ENCODE results near the gene THADA. TPM values are rescaled to one million over a fixed set of nuclear protein-coding genes. Genes with fewer than 3 reads are reported as not detected.
"Not testable (repeated sequence)": the region's sequence is repeated elsewhere in the genome, so short reads cannot be mapped to it uniquely, and the experiment has no call there.

The THADA gene
- total RNA-seq, 1 experiment from 2014 or later: 14.1 TPM

DNA sequence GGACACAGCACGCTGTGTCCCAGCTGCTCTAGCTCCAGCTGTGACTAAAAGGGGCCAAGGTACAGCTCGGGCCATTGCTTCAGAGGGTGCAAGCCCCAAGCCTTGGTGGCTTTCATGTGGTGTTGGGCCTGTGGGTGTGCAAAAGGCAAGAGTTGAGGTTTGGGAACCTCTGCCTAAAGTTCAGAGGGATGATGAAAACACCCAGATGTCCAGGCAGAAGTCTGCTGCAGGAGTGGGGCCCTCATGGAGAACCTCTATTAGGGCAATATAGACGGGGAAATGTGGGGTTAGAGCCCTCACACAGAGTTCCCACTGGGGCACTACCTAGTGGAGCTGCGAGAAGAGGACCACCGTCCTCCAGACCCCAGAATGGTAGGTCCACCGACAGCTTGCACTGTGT is 311.5 kb downstream of the THADA start:
- not testable (repeated sequence) for H3K27me3 ChIP-seq (replicated peaks); H3K4me1 ChIP-seq (replicated peaks); DNase-seq (ENCODE audit: low read depth in 1 of 2, low spot score in 2 of 2); H3K4me3 ChIP-seq; H3K27ac ChIP-seq
- peaks cover 40% of the 10 kb centered on the region for H3K36me3 ChIP-seq
- H3K9me3 ChIP-seq (replicated peaks): peaks cover 11% of the 10 kb centered on the region

DNA sequence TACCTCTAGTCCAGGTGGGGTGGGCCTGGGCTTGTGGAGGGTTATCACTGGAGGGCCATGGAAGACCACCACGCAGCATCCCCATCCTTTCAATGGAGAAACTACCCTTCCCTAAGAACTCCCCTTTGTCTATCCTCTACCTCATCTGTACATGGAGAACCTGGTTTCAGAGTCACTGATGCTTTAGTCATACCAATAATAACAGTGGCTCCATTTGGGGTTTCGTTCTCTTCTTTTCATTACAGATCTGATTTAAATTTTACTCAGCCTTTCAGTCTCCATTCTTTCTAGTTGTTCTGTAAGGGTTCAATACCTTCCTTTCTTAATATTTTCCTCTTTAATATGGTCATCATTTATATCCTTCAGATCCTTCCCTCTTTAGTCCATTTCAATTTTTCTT is 314.8 kb downstream of the THADA start:
- H3K27ac ChIP-seq: no peak overlapping the region
- peaks cover 35% of the 10 kb centered on the region for H3K36me3 ChIP-seq
- H3K9me3 ChIP-seq (replicated peaks): peaks cover 11% of the 10 kb centered on the region
- no peak overlapping the region for H3K4me3 ChIP-seq
- peaks cover 9% of the 10 kb centered on the region for H3K4me1 ChIP-seq (replicated peaks)
- no peaks in the 10 kb centered on the region for H3K27me3 ChIP-seq (replicated peaks)
- no peak for DNase-seq (ENCODE audit: low read depth in 1 of 2, low spot score in 2 of 2)

DNA sequence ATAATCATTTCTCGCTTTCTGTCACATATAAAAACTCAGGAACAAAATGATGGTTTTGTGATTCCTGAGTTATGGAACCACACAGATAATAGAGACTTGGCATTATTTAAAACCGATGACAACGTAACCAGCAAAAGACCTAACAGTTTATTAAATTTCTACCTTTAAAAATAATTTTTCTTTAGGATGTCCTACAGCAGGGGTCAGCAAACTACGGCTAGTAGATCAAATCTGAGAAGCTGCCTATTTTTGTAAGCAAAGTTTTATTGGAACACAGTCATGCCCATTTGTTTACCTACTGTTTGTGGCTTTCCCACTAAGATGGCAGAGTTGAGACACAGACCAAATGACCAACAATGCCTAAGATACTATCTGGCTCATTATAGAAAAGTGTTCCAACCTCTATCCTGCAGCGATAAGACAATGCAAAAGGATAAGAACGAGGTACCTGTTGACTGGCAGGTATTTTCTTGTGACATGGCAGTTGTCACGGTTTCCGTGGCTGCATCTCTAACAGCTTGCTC is 316.5 kb downstream of the THADA start:
- peaks cover 11% of the 10 kb centered on the region for H3K9me3 ChIP-seq (replicated peaks)
- H3K4me1 ChIP-seq (replicated peaks): peaks cover 9% of the 10 kb centered on the region
- no peak overlapping the region for H3K27ac ChIP-seq
- DNase-seq (ENCODE audit: low read depth in 1 of 2, low spot score in 2 of 2): no peak
- no peak overlapping the region for H3K4me3 ChIP-seq
- no peaks in the 10 kb centered on the region for H3K27me3 ChIP-seq (replicated peaks)
- peaks cover 19% of the 10 kb centered on the region for H3K36me3 ChIP-seq

DNA sequence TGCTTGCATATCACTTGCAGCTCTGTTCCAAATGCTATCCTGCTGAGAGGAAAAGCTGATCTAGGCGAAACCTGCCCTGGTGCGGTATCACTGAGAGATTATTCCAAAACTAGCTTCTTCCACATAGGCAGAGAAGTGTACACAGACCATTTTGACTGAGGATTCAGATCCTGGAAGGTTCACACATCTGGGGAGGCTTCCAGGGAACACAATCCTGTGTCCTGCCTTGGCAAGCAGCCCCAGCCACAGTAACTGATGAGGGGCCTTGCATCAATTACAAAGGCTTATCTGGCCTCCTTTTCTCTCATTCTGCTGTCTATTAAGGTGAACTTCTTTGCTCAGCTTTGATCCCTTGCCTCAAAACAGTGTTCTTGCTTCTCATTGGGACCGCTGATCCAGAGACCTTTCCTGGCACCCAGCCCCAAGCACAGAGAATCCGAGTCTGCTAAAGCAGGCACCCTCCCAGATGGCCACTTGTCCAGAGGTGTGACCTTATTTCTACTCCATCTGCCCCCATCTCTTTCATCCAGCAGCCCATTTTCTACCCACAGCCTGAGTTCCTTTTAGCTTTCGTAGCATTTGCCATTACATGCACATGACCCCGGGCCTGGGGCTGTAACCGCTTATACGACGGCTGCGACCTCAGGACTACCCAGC is 317.1 kb downstream of the THADA start:
- H3K27ac ChIP-seq: no peak overlapping the region
- H3K4me3 ChIP-seq: no peak overlapping the region
- no peaks in the 10 kb centered on the region for H3K27me3 ChIP-seq (replicated peaks)
- peaks cover 16% of the 10 kb centered on the region for H3K4me1 ChIP-seq (replicated peaks)
- no peak for DNase-seq (ENCODE audit: low read depth in 1 of 2, low spot score in 2 of 2)
- peaks cover 4% of the 10 kb centered on the region for H3K9me3 ChIP-seq (replicated peaks)
- H3K36me3 ChIP-seq: peaks cover 12% of the 10 kb centered on the region

DNA sequence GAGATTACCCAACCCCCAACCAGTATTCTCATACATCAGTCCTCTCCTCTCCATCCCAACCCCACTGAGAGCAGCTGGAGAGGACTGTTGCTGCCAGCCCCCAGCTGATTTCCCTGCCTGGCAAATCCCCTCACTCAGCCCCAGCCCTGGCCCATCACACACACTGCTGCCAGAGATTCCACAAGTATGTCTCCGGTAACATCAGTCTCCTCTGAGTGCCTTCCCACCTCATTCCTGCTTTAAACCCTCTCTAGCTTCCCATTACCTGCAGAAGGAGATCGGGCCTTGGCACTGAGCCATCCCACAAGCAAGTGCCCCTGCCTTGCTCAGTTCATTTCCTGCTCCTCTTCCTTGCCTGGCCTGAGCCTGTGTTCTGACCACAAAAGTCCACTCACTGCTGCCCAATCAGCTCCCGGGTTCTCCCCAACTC is 318.9 kb downstream of the THADA start:
- Histone ChIP-seq H3K4me1 (replicated peaks) (peaks cover 21% of the 10 kb centered on the region), H3K27ac (no peak overlapping the region), H3K36me3 (peaks cover 3% of the 10 kb centered on the region), H3K9me3 (replicated peaks) (no peaks in the 10 kb centered on the region), H3K4me3 (no peak overlapping the region), H3K27me3 (replicated peaks) (no peaks in the 10 kb centered on the region)
- no peak for DNase-seq (ENCODE audit: low read depth in 1 of 2, low spot score in 2 of 2)

DNA sequence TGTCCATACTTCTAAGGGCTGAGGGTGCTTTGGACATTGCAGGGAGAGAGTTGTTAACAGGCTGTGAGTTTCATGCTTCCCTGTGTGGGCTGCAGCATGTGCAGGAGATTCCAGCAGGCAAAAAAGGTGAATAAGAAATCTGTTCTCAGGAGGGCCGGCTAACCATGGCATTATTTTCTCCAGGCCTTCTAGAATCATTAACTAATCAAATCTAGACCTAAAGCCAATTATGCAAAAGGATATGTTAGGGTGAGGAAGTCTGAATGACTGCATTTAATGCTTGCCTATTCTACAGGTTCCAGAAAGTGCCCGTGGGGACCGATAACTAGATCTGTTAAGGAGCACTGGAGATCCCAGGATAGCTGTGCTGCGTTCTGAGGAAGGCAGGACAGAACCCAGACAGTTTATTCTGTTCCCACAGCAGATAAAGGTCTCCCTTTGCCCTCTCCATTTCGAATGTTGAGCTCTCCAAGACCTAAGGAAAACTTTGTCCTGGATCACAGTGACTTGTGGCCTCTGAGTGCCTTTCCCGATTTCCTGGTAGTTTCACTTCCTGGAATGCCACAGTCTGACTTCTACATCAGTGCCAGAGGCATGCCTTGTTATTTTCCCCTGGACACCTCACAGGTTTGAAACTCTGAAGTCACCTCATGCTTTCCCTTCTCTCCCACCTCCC is 319.4 kb downstream of the THADA start:
- no peaks in the 10 kb centered on the region for H3K27me3 ChIP-seq (replicated peaks)
- H3K27ac ChIP-seq: no peak overlapping the region
- H3K9me3 ChIP-seq (replicated peaks): no peaks in the 10 kb centered on the region
- no peak overlapping the region for H3K4me3 ChIP-seq
- H3K4me1 ChIP-seq (replicated peaks): peaks cover 21% of the 10 kb centered on the region
- no peaks in the 10 kb centered on the region; the same call in 1 of the 2 replicates for H3K36me3 ChIP-seq
- no peak for DNase-seq (ENCODE audit: low read depth in 1 of 2, low spot score in 2 of 2)

DNA sequence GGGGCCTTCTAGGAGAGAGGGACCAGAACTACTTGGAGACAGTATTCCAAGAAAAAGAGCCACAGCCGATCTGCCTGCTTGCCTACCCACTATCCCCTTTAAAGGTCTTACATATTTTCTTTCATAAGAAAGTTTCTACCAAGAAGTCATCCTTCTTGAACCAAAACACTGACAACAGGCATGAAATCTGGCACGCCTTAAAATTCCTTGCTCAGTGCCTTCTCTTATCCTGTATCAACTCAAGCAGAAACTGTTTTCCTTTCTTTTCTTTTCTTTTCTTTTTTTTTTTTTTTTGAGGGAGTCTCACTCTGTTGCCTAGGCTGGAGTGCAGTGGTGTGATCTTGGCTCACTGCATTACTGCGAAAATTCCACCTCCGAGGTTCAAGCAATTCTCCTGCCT is 321.1 kb downstream of the THADA start:
- no peak for DNase-seq (ENCODE audit: low read depth in 1 of 2, low spot score in 2 of 2)
- Histone ChIP-seq H3K4me3 (no peak overlapping the region), H3K36me3 (peaks cover 5% of the 10 kb centered on the region; the same call in 1 of the 2 replicates), H3K4me1 (replicated peaks) (peaks cover 26% of the 10 kb centered on the region), H3K27ac (no peak overlapping the region), H3K9me3 (replicated peaks) (no peaks in the 10 kb centered on the region), H3K27me3 (replicated peaks) (no peaks in the 10 kb centered on the region)

DNA sequence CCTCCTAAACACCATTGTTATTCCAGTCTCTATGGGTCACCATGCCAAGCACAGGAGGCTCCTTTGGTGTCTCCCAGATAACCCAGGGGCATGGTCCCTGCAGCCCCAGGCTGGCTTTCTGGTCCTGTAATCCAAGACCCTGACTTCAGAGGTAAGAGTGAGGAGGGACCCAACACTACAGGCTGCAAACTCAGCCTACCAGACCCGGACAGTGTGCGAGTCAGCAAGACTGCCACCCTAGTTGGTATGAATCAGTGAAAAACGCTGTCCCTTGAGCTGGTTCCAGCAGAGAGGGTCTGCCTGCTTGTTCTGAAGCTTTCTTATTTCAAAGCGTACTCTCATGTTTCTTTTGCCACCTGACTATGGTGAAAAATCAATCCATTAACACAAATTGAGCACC is 321.8 kb downstream of the THADA start:
- DNase-seq (ENCODE audit: low read depth in 1 of 2, low spot score in 2 of 2): no peak
- no peak overlapping the region for H3K4me3 ChIP-seq
- H3K27ac ChIP-seq: no peak overlapping the region
- H3K4me1 ChIP-seq (replicated peaks): peaks cover 33% of the 10 kb centered on the region
- no peaks in the 10 kb centered on the region for H3K27me3 ChIP-seq (replicated peaks)
- H3K36me3 ChIP-seq: peaks cover 5% of the 10 kb centered on the region; the same call in 1 of the 2 replicates
- H3K9me3 ChIP-seq (replicated peaks): no peaks in the 10 kb centered on the region

DNA sequence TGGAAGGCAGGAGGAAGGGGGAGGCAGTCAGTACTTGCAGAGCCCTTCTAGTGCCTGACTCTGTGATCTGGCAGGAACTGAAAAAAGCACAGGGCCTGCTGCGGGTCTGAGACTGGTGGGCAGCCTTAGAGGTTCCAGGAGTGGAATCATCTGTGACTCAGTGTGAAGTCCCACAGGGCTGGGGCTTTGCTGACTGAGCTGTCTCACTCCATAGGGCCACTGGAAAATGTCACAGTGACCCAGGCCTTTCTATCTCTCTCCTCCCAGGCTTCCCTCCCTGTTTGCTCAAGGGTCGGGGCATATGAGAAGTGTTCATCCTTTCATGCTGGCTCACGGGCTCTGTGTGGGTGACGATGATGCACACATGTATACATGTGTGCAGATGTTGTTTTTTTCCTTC is 322.3 kb downstream of the THADA start:
- Histone ChIP-seq H3K9me3 (replicated peaks) (no peaks in the 10 kb centered on the region), H3K4me1 (replicated peaks) (peaks cover 38% of the 10 kb centered on the region), H3K36me3 (peaks cover 5% of the 10 kb centered on the region; the same call in 1 of the 2 replicates), H3K27ac (no peak overlapping the region), H3K4me3 (no peak overlapping the region), H3K27me3 (replicated peaks) (no peaks in the 10 kb centered on the region)
- peak in 1 of 2 experiments; percentile 46 for DNase-seq (ENCODE audit: low read depth in 1 of 2, low spot score in 2 of 2)

DNA sequence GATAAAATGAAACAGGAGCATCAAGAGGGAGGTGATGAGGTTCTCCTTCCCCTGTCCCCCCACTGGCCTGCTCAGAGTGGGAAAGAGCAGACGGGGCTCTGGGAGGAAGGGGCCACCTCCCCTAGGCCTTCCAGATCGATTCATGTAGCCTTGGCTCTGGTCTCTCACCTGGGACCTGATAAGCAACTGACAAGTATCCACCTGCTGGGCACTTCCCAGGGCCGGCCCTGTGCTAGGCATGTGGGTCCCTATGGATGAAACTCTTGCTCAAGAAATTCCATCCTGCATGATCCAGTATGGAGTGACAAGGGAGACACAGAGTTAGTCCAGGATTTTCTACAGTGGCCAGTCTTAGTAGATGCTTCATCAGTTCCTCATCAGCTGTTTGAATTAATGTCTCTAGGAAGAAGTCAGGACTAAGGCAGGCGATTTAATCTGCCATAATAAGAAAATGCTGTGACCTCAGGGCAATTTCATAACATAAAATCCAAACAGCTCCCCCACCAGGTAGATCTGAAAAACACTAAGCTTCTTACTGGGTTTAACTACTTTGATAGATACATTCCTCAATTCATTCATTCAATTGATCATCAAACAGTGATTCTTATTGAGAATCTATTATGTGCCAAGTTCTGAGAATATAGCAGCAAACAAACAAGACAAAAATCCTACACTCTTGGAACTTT is 324.8 kb downstream of the THADA start:
- Histone ChIP-seq H3K4me1 (replicated peaks) (peaks cover 42% of the 10 kb centered on the region), H3K27ac (no peak overlapping the region), H3K4me3 (no peak overlapping the region), H3K27me3 (replicated peaks) (no peaks in the 10 kb centered on the region), H3K9me3 (replicated peaks) (no peaks in the 10 kb centered on the region), H3K36me3 (peaks cover 5% of the 10 kb centered on the region; the same call in 1 of the 2 replicates)
- DNase-seq (ENCODE audit: low read depth in 1 of 2, low spot score in 2 of 2): no peak

DNA sequence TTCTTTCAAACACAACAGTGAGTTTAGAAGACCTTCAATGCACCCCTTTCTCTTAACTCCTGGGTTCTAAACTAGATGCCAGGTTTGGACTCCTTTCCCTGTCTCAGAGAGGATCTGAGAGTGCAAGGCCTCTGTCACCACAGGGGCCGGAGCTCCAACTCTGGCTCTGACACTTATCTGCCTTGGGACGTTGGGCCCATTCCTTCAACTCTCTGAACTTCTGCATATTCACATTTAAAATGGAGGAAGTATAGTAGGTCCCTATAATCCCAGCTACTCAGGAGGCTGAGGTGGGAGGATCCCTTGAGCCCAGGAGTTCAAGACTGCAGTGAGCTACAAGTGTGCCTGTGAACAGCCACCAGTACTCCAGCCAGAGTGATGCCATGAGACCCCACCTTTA is 325.4 kb downstream of the THADA start:
- H3K4me3 ChIP-seq: no peak overlapping the region
- H3K27ac ChIP-seq: no peak overlapping the region
- no peaks in the 10 kb centered on the region for H3K27me3 ChIP-seq (replicated peaks)
- peaks cover 5% of the 10 kb centered on the region; the same call in 1 of the 2 replicates for H3K36me3 ChIP-seq
- no peaks in the 10 kb centered on the region for H3K9me3 ChIP-seq (replicated peaks)
- DNase-seq (ENCODE audit: low read depth in 1 of 2, low spot score in 2 of 2): no peak
- H3K4me1 ChIP-seq (replicated peaks): peaks cover 44% of the 10 kb centered on the region

DNA sequence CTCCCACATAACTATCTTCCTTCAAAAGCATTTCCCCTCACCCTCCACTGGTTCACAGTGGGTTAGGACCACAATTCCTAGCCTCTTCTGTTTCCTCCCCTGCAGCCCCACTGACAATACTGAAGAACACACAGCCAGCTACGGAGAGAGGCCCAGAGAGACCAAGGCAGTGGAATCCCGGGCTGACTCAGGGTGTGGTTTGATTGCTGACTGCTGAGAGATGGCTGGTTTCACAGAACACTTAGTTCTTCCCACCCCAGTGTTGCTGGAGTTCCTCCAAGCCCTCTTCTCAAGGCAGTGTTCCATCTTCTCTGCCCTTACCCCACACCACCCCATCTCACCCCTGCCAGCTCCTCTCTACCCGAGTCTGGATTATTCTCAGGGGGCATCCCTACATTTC is 326.1 kb downstream of the THADA start:
- DNase-seq (ENCODE audit: low read depth in 1 of 2, low spot score in 2 of 2): no peak
- Histone ChIP-seq H3K9me3 (replicated peaks) (no peaks in the 10 kb centered on the region), H3K36me3 (peaks cover 5% of the 10 kb centered on the region; the same call in 1 of the 2 replicates), H3K4me3 (no peak overlapping the region), H3K4me1 (replicated peaks) (peaks cover 44% of the 10 kb centered on the region), H3K27ac (no peak overlapping the region; the same call in 1 of the 2 replicates), H3K27me3 (replicated peaks) (no peaks in the 10 kb centered on the region)

DNA sequence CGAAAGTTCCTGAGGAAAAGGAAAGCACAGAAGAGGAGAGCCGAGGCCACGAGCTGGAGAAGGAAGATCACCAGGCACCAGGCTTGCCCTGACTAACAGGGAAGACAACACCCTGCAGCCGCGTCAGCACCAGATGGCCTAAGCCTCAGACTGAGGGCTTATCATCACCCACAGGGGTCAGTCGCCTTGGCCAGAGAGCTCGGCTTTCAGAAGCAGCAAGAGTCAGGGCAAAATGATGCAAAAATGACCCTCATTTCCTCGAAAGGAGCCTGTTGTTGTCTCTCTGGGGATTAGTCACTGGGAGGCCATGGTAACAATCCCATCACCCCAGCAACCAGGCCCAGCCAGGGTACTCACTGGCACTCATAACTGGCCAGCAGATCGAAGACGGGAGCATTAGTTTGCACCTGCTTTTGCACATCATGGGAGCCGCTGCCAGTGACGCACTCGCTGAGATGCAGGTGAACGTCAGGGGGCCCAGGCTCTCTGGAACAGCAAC is 326.7 kb downstream of the THADA start:
- H3K27me3 ChIP-seq (replicated peaks): no peaks in the 10 kb centered on the region
- H3K27ac ChIP-seq: no peak overlapping the region; the same call in 1 of the 2 replicates
- H3K9me3 ChIP-seq (replicated peaks): no peaks in the 10 kb centered on the region
- peaks cover 41% of the 10 kb centered on the region for H3K4me1 ChIP-seq (replicated peaks)
- no peak overlapping the region for H3K4me3 ChIP-seq
- peaks cover 5% of the 10 kb centered on the region; the same call in 1 of the 2 replicates for H3K36me3 ChIP-seq
- peak in 1 of 2 experiments; percentile 58 for DNase-seq (ENCODE audit: low read depth in 1 of 2, low spot score in 2 of 2)

Data from SJSA1 (cell line).